Activated CD8-positive, alpha-beta memory T cell treated with anti-CD3 and anti-CD28 coated beads, Interleukin-2, amount 50 U/mL, for 24 hours (primary cell): ENCODE measurements around the gene SLX9.
"Not testable (repeated sequence)": the region's sequence is repeated elsewhere in the genome, so short reads cannot be mapped to it uniquely, and the experiment has no call there.

Source experiments
- DNase-seq: peaks from one replicate; pipeline ENCODE4 v3.0.0-alpha.2; 2020; ENCODE audit errors: extremely low read depth

The SLX9 gene

DNA sequence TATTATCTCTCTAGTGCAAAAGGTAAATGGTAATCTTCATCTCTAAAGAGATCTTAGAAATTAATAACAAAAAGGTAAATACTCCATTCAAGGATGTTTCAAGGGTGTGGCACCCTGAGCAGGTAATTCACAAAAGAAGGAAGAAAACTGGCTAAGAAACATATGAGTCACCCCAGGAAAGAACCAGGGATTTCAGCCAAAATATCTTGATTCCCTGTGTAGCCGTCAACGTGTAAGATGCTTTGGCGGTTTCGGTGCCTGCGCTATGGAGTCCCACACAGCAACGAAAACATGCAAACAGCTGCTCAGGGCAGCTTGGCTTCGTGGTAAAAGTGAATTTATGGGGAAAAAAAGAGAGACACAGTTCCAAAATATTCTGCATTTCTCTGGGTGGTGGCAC lies 22.9 kb upstream of the SLX9 start:
- no peak for DNase-seq

DNA sequence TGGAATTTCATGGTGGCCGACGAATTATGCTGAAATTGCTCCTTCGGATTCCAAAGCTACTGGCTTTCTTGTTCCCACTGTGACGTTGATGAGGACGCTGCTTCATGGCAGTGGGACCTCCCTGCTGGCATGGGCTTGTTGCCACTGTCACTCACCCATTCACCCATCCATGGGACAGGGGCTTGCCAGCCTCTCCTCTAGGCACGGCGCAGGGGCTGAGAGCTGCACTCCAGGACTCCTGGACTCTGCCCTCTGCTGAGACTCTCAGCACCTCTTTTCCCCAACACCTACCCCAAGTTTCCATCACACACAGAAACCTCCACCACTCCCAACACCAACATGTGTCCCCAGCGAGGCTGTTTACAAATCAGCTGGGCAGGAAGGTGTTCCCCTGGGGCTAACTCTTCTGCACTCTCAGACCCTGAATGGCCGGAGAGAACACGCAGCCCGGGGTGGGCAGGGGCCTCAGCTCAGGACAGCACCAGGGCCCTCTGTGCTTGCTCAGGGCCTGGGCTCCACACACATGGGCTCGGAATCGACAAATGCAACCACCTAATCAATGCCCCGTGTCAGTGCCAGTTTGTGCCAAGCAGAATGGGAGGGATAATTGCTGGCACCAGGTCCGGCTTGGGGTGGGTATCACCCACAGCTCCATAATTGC lies 22.3 kb upstream of the SLX9 start:
- DNase-seq = no peak

DNA sequence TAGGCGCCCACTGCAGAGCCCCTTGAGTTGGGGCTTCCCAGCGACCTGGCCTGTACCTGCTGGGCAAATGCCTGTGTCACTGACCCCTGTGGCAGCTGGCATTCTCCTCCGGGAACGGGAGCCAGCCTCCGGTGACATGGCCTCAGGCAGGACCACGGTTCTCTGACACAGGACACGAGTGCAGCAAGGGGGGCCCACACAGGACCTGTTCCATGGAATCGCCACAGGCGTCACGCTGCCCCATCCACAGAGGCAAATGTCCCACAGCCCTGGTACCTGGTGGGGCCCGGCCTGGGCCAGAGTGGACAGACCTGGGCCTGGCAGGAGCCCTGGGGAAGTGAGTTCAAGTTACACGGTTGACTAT lies 21.7 kb upstream of the SLX9 start:
- DNase-seq = no peak

- no peak for DNase-seq
Observed at GRCh38 chr21:44918581-44919033, 21.2 kb upstream of the SLX9 start.

DNA sequence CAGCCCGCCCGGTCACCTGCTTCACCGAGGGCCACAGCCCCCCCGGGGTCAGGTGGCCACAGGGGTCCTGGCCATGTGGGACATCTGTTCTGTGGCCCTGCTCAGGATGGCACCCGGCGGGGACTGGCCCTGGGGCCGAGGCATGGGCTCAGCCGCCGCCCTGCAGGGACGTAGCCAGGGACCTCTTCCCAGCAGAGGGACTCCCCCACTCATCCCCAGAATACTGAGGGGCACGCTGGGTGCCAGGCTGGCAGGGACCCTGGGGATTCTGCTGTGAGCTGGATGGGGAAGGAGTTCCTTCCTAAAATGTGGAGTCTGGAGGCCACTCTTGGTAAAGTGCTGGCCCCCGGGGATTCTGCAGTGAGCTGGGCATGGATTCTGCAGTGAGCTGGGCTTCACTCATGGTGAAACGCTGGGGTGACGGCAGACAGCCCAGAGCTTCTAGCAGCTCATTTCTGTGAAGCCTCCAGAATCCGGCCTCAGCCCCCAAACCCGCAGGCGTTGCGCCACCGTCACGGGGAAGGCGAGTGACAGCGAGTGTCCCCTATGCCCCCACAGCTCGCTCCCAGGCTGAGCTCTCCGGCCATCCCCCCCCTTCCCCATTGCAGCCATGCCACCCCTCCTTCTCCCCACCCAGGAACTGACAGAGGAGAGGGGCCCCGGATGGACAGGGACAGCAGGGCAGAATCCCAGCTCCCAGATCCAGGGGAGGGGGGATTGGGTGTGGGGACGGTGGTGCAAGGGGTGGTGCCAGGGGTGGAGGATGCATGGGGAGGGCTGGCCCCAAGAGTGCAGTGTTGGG lies 20.5 kb upstream of the SLX9 start:
- DNase-seq = no peak

- DNase-seq = no peak
Observed at GRCh38 chr21:44919913-44920693, 19.7 kb upstream of the SLX9 start.

GRCh38 chr21:44920694-44921604 lies 18.9 kb upstream of the SLX9 start, which contains the start of gene ITGB2:
TSS of gene ITGB2 (minus strand) at chr21:44920899. CDS start at chr21:44910782, 10,117 bp downstream.
- no peak for DNase-seq

DNA sequence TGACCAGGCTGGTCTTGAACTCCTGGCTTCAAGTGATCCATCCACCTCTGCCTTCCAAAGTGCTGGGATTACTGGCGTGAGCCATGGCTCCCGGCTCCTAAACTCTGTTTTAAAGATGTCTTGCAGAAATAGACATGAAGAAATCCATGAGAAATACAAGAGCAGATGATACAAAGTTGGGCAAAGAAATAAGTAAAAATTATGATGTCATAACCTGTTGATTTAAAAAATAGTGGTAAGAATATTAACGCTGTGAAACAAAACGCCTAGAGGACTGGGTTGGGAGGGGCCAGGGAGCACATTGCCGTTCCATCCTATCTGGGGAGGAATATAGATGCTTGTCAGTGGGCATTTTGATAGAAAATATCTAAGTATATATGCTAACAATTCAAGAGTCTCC lies 17.9 kb upstream of the SLX9 start:
- DNase-seq = no peak

GRCh38 chr21:44923480-44924084 lies 16.2 kb upstream of the SLX9 start:
- DNase-seq = no peak

DNA sequence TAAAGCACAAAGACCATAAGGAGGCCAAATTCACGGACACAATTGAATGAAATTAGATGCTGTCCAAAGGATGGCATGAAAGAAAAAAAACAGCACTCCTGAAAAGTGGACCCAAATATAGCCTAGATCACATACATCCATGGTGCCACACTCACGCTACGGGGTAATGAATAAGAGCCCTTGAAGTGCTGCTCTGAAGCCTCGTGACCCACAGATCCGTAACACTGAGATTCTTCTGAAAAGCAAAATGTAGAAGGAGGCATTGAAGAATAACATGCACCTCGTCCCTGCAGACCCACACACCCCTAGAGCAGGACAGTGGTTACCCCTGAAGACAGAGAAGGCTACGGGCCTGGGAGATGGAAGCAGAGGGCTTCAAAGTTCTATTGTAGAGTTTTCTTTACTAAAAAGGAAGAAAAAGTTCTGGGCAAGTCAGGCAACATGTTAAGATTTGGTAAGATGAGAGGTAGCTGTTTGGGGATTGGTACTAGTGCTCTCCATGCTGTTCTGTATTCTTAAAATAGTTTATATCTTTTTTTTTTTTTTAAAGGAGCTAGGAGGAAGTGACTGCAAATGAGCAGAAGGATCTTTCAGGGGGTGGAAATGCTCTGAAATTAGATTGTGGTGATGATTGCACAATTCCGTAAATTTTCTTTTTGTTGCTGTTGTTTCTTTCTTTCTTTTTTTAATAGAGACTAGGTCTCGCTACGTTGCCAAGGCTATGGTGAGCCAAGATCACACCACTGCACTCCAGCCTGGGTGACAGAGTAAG lies 15.0 kb upstream of the SLX9 start:
- no peak for DNase-seq

DNA sequence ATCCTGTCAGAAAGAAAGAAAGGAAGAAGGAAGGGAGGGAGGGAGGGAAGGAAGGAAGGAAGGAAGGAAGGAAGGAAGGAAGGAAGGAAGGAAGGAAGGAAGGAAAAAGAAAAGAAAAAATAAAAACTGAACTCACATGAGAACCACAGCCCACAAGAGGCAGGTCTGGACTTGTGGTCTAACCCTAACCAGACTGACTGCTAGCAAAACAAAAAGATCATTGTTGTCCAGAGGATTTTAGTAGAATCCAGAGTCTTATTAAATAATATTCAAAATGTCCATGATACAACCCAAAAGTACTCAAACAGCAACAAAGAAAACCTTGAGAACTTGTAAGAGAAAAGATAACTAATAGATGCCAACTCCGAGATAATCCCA lies 14.5 kb upstream of the SLX9 start:
- DNase-seq = no peak

GRCh38 chr21:44926331-44927101 lies 13.3 kb upstream of the SLX9 start:
- no peak for DNase-seq

- DNase-seq = no peak
Observed at GRCh38 chr21:44927259-44927586, 12.6 kb upstream of the SLX9 start.

DNA sequence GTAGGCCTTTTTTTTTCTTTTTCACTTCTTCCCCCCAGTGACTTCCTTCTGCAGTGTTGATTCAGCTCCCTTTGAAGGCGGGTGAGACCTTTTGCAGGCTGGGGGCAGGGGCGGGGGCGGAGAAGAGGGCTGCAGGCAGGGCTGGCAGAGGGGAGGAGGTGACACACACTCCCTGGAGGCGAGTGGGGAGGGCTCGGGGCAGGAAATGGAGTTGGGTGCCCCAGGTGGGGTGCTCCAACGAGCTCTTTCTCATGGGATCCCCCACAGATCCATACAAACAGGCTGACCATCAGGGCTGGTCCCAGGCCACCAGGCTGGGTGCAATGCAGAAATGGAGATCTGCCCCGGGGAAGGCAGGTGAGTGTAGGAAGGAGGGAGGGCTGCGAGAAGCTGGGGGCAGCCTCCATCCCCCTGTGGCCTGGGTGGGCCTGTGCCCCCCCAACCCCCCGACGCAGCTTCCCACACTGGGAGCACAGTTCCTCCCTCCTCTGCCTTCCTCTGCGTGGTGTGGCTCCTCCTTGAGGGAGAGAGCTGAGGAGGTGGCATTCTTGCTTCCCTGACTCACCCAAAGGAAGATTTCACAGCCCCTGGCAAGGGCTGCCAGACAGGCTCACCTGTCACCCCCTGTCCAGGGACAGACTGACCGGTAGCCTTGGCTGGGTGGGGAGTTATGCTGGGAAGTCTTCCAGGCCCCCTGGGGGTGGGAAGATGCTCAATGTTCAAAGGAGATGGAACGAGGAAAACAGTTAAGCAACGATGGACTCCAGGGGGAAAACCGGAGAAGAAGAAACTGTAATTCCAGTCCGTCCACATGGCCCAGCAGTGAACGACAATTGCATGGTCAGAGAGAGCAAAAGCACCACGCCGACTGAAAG lies 12.0 kb upstream of the SLX9 start:
- peak; percentile 77 for DNase-seq

GRCh38 chr21:44928500-44929241 lies 11.2 kb upstream of the SLX9 start:
- DNase-seq = not testable (repeated sequence)

DNA sequence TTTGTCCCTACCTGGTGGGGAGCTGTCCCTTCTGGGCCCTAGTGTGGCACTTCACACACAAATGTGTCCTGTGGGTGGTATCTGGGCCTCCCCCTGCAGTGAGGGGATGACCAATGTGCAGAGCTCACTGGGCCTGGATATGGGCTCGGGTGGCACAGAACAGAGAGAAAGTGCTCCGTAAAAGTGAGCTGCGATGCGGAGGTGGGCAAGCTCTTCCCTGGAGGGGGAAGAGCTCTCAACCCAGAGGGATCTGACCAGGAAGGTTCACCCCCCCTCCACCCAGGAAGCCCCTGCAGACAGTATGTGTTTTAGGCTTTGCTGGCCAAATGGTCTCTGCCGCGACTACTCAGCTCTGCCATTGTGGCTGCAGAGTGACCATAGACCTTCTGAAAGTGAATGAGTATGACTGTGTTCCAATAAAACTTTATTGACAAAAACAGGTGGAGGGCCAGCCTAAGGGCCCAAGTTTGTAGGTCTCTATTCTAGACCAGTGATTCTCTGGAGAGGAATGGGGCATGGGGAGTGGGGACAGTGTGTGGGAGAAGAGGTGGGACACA lies 10.5 kb upstream of the SLX9 start:
- no peak for DNase-seq

- DNase-seq = no peak
Observed at GRCh38 chr21:44929799-44930542, 9.9 kb upstream of the SLX9 start.
